Fibroblast of lung (primary cell): ENCODE results near the gene RPGRIP1.

ENCODE experiments used
- CTCF ChIP-seq, 2 donors: IDR thresholded peaks in 1 of 2; conservative IDR thresholded peaks in 1 of 2; 1 replicate in 1 of 2; 2 replicates in 1 of 2; pipeline ENCODE4 v1.5.1; 2011 to 2012; ENCODE audit warnings: low read length in 2 of 2, control low read depth in 1 of 2, inconsistent platforms in 1 of 2, low read depth in 1 of 2, mild to moderate bottlenecking in 1 of 2
- EZH2 ChIP-seq: IDR thresholded peaks from 2 replicates; pipeline ENCODE4 v1.5.1; 2012; ENCODE audit warnings: low read length, control low read depth, mild to moderate bottlenecking; ENCODE audit errors: missing control alignments

GRCh38 chr14:21256539-21257393 lies 23.1 kb upstream of the RPGRIP1 start:
- no peak for TF ChIP-seq CTCF (conservative IDR thresholded peaks at IDR 0.05 in 1 of 2, IDR thresholded peaks at IDR 0.05 in 1 of 2; ENCODE audit: low read depth in 1 of 2, low read length in 2 of 2)
- TF ChIP-seq EZH2 = no peak
